ENCODE data around the gene OR8B8.

The OR8B8 gene

DNA sequence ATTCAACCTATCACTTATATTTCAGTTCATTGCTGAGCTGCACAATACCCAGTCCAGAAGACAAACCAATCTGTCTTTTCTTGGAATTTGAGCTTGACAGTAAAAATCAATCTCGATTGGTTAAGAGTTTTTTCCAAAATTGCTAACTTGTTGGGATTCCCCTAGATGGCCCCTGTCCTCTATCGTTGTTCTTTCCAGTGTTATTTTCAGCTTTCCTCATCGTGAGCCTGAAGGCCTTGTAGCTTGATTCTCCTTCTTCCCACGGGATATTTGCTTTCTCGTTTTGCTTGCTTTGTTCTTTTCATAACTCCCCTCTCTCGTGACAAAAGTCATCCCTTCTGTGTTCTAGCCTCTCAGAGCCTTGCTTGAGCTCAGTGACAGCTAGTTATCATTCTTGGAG lies 3.1 kb downstream of the OR8B8 start:
- peaks cover 0 to 4% (median 0%) of the 10 kb centered on the region in 4 experiments for H3K4me1 ChIP-seq (ENCODE audit: control extremely low read depth in 1 of 4, control insufficient read depth in 4 of 4, insufficient read depth in 4 of 4, low read length in 3 of 4)
- ChIA-PET POLR2A (no interaction called here), CTCF (interaction anchor here (1.1 to 2.3 kb wide), 3 partner anchors 11 to 134 kb away, joined by 3 to 5 read pairs (median 3); no protein-coding TSS in a partner anchor)
- H3K27me3 ChIP-seq (replicated peaks in 2 of 5; ENCODE audit: control insufficient read depth in 4 of 5, insufficient read depth in 5 of 5, low read length in 4 of 5): peaks cover 0 to 4% (median 0%) of the 10 kb centered on the region in 5 experiments
- 94% methylated on average over 6 of the region's 6 CpGs for WGBS (ENCODE audit: insufficient coverage)
- DNase-seq: no peak
- H3K4me3 ChIP-seq (ENCODE audit: control insufficient read depth in 1 of 7, extremely low read depth in 1 of 7, insufficient read depth in 4 of 7, low read depth in 2 of 7, low read length in 6 of 7): no peak overlapping the region
- H3K9me3 ChIP-seq (ENCODE audit: control extremely low read depth in 1 of 5, control insufficient read depth in 4 of 5, insufficient read depth in 2 of 5, low read depth in 1 of 5, low read length in 4 of 5): no peaks in the 10 kb centered on the region
- H3K36me3 ChIP-seq (ENCODE audit: control insufficient read depth in 4 of 4, insufficient read depth in 4 of 4, low read length in 3 of 4): no peaks in the 10 kb centered on the region
- no peak overlapping the region for H3K27ac ChIP-seq (ENCODE audit: insufficient read depth in 1 of 2, low read depth in 1 of 2, low read length in 2 of 2, poor library complexity in 1 of 2, severe bottlenecking in 2 of 2)

DNA sequence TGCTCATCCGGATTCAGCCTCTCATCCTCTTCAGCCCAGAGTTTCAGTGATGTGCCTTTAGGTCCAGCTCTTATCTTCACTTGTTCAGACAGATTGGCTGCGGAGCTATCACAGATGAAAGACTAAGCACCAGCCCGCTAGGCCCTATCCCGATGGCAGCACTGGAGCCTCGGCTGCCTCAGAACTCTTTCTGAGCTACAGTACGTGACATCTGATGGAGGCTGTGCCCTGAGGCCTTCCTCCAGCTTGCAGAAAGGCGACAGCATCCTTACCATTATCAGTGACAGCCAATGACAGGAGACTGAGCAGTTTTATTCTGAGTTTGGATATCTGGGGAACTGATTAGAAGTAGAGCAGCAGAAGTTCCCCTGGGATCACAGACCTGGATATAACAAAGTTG lies 4.0 kb downstream of the OR8B8 start:
- Histone ChIP-seq H3K27ac (ENCODE audit: insufficient read depth in 1 of 2, low read depth in 1 of 2, low read length in 2 of 2, poor library complexity in 1 of 2, severe bottlenecking in 2 of 2) (no peak overlapping the region), H3K9me3 (ENCODE audit: control extremely low read depth in 1 of 5, control insufficient read depth in 4 of 5, insufficient read depth in 2 of 5, low read depth in 1 of 5, low read length in 4 of 5) (no peaks in the 10 kb centered on the region), H3K4me1 (ENCODE audit: control extremely low read depth in 1 of 4, control insufficient read depth in 4 of 4, insufficient read depth in 4 of 4, low read length in 3 of 4) (peaks cover 0 to 4% (median 0%) of the 10 kb centered on the region in 4 experiments), H3K27me3 (replicated peaks in 2 of 5; ENCODE audit: control insufficient read depth in 4 of 5, insufficient read depth in 5 of 5, low read length in 4 of 5) (peaks cover 0 to 8% (median 0%) of the 10 kb centered on the region in 5 experiments), H3K36me3 (ENCODE audit: control insufficient read depth in 4 of 4, insufficient read depth in 4 of 4, low read length in 3 of 4) (no peaks in the 10 kb centered on the region), H3K4me3 (ENCODE audit: control insufficient read depth in 1 of 7, extremely low read depth in 1 of 7, insufficient read depth in 4 of 7, low read depth in 2 of 7, low read length in 6 of 7) (no peak overlapping the region)
- no peak for DNase-seq
- ChIA-PET POLR2A (no interaction called here), CTCF (interaction anchor here (1.1 to 2.3 kb wide), 2 partner anchors 12 to 135 kb away, joined by 3 to 5 read pairs; no protein-coding TSS in a partner anchor)
- 97% methylated on average over 7 of the region's 7 CpGs for WGBS (ENCODE audit: insufficient coverage)

- CTCF ChIA-PET: no interaction called here
- peaks cover 0 to 8% (median 0%) of the 10 kb centered on the region in 5 experiments for H3K27me3 ChIP-seq (replicated peaks in 2 of 5; ENCODE audit: control insufficient read depth in 4 of 5, insufficient read depth in 5 of 5, low read length in 4 of 5)
- no peak overlapping the region for H3K27ac ChIP-seq (ENCODE audit: insufficient read depth in 1 of 2, low read depth in 1 of 2, low read length in 2 of 2, poor library complexity in 1 of 2, severe bottlenecking in 2 of 2)
- H3K4me1 ChIP-seq (ENCODE audit: control extremely low read depth in 1 of 4, control insufficient read depth in 4 of 4, insufficient read depth in 4 of 4, low read length in 3 of 4): peaks cover 0 to 4% (median 0%) of the 10 kb centered on the region in 4 experiments
- no peaks in the 10 kb centered on the region for H3K9me3 ChIP-seq (ENCODE audit: control extremely low read depth in 1 of 5, control insufficient read depth in 4 of 5, insufficient read depth in 2 of 5, low read depth in 1 of 5, low read length in 4 of 5)
- no peak overlapping the region for H3K4me3 ChIP-seq (ENCODE audit: control insufficient read depth in 1 of 7, extremely low read depth in 1 of 7, insufficient read depth in 4 of 7, low read depth in 2 of 7, low read length in 6 of 7)
- POLR2A ChIA-PET: no interaction called here
- WGBS (ENCODE audit: insufficient coverage): 98% methylated on average over 5 of the region's 5 CpGs
- H3K36me3 ChIP-seq (ENCODE audit: control insufficient read depth in 4 of 4, insufficient read depth in 4 of 4, low read length in 3 of 4): no peaks in the 10 kb centered on the region
- DNase-seq: no peak
Measured at GRCh38 chr11:124441081-124441480, 4.4 kb downstream of the OR8B8 start.

- no peak for DNase-seq
- no peaks in the 10 kb centered on the region for H3K9me3 ChIP-seq (ENCODE audit: control extremely low read depth in 1 of 5, control insufficient read depth in 4 of 5, insufficient read depth in 2 of 5, low read depth in 1 of 5, low read length in 4 of 5)
- WGBS (ENCODE audit: insufficient coverage): 73% methylated on average over 4 of the region's 4 CpGs
- H3K27ac ChIP-seq (ENCODE audit: insufficient read depth in 1 of 2, low read depth in 1 of 2, low read length in 2 of 2, poor library complexity in 1 of 2, severe bottlenecking in 2 of 2): no peak overlapping the region
- H3K27me3 ChIP-seq (replicated peaks in 2 of 5; ENCODE audit: control insufficient read depth in 4 of 5, insufficient read depth in 5 of 5, low read length in 4 of 5): peaks cover 0 to 8% (median 0%) of the 10 kb centered on the region in 5 experiments
- H3K4me3 ChIP-seq (ENCODE audit: control insufficient read depth in 1 of 7, extremely low read depth in 1 of 7, insufficient read depth in 4 of 7, low read depth in 2 of 7, low read length in 6 of 7): no peak overlapping the region
- ChIA-PET CTCF (interaction anchor here (0.9 kb wide), 1 partner anchor 12 kb away, joined by 3 read pairs; no protein-coding TSS in a partner anchor), POLR2A (no interaction called here)
- H3K36me3 ChIP-seq (ENCODE audit: control insufficient read depth in 4 of 4, insufficient read depth in 4 of 4, low read length in 3 of 4): no peaks in the 10 kb centered on the region
- peaks cover 0 to 4% (median 0%) of the 10 kb centered on the region in 4 experiments for H3K4me1 ChIP-seq (ENCODE audit: control extremely low read depth in 1 of 4, control insufficient read depth in 4 of 4, insufficient read depth in 4 of 4, low read length in 3 of 4)
Measured at GRCh38 chr11:124440608-124441007, 4.9 kb downstream of the OR8B8 start.

DNA sequence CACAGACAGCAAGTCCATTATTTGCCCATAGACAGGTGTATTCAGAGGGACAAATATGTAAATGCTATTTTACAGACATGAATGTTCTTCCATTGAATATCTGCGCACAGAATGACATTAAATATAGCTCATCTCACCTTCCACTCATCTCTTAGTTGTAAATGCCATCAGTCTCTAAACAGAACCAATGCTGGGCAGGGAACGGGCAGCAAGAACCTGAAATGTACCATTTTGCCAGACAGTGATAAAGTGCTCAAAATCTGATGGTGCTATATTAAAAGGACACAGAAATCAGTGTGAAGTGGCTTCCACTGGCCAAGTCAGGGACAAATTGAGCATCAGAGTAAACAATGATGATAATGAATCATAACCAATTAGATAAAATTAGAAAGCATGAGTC lies 10.8 kb downstream of the OR8B8 start:
- H3K27ac ChIP-seq (ENCODE audit: insufficient read depth in 1 of 2, low read depth in 1 of 2, low read length in 2 of 2, poor library complexity in 1 of 2, severe bottlenecking in 2 of 2): no peak overlapping the region
- no peaks in the 10 kb centered on the region for H3K36me3 ChIP-seq (ENCODE audit: control insufficient read depth in 4 of 4, insufficient read depth in 4 of 4, low read length in 3 of 4)
- H3K4me1 ChIP-seq (ENCODE audit: control extremely low read depth in 1 of 4, control insufficient read depth in 4 of 4, insufficient read depth in 4 of 4, low read length in 3 of 4): no peaks in the 10 kb centered on the region
- H3K9me3 ChIP-seq (ENCODE audit: control extremely low read depth in 1 of 5, control insufficient read depth in 4 of 5, insufficient read depth in 2 of 5, low read depth in 1 of 5, low read length in 4 of 5): peaks cover 0 to 6% (median 0%) of the 10 kb centered on the region in 5 experiments
- ChIA-PET CTCF (no interaction called here), POLR2A (no interaction called here)
- WGBS (ENCODE audit: insufficient coverage): 100% methylated on average over 1 of the region's 2 CpGs
- H3K4me3 ChIP-seq (ENCODE audit: control insufficient read depth in 1 of 7, extremely low read depth in 1 of 7, insufficient read depth in 4 of 7, low read depth in 2 of 7, low read length in 6 of 7): no peak overlapping the region
- no peak for DNase-seq
- H3K27me3 ChIP-seq (replicated peaks in 2 of 5; ENCODE audit: control insufficient read depth in 4 of 5, insufficient read depth in 5 of 5, low read length in 4 of 5): peaks cover 0 to 8% (median 0%) of the 10 kb centered on the region in 5 experiments

DNA sequence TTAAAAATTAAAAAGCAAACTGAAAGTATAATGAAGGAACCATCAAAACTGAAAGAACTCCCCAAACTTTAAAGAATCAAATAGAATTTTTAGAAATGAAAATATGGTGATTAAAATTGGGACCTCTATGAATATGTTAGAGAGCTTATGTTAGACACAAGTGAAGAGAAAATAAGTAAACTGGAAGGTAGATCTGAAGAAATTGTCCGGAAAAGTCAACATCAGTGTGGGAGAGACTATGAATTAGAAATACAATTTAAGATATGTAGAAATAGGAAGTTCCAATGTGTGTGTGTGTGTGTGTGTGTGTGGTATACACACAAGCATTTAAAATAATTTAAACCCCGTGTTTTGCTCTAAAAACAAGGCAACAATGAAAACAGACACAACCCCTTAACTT lies 15.9 kb downstream of the OR8B8 start:
- peaks cover 0 to 6% (median 2%) of the 10 kb centered on the region in 5 experiments for H3K9me3 ChIP-seq (ENCODE audit: control extremely low read depth in 1 of 5, control insufficient read depth in 4 of 5, insufficient read depth in 2 of 5, low read depth in 1 of 5, low read length in 4 of 5)
- CTCF ChIA-PET: interaction anchor here (1.2 to 1.4 kb wide), 3 partner anchors 13 to 54 kb away, joined by 3 to 5 read pairs (median 3); no protein-coding TSS in a partner anchor
- DNase-seq: no peak
- POLR2A ChIA-PET: interaction anchor here (0.7 kb wide), 1 partner anchor 38 kb away, joined by 3 read pairs; no protein-coding TSS in a partner anchor
- H3K36me3 ChIP-seq (ENCODE audit: control insufficient read depth in 4 of 4, insufficient read depth in 4 of 4, low read length in 3 of 4): no peaks in the 10 kb centered on the region
- no peak overlapping the region for H3K4me3 ChIP-seq (ENCODE audit: control insufficient read depth in 1 of 7, extremely low read depth in 1 of 7, insufficient read depth in 4 of 7, low read depth in 2 of 7, low read length in 6 of 7)
- no peak overlapping the region for H3K27ac ChIP-seq (ENCODE audit: insufficient read depth in 1 of 2, low read depth in 1 of 2, low read length in 2 of 2, poor library complexity in 1 of 2, severe bottlenecking in 2 of 2)
- H3K27me3 ChIP-seq (replicated peaks in 2 of 5; ENCODE audit: control insufficient read depth in 4 of 5, insufficient read depth in 5 of 5, low read length in 4 of 5): peaks cover 0 to 2% (median 0%) of the 10 kb centered on the region in 5 experiments
- no peaks in the 10 kb centered on the region for H3K4me1 ChIP-seq (ENCODE audit: control extremely low read depth in 1 of 4, control insufficient read depth in 4 of 4, insufficient read depth in 4 of 4, low read length in 3 of 4)
- WGBS (ENCODE audit: insufficient coverage): 88% methylated on average over 1 of the region's 2 CpGs

DNA sequence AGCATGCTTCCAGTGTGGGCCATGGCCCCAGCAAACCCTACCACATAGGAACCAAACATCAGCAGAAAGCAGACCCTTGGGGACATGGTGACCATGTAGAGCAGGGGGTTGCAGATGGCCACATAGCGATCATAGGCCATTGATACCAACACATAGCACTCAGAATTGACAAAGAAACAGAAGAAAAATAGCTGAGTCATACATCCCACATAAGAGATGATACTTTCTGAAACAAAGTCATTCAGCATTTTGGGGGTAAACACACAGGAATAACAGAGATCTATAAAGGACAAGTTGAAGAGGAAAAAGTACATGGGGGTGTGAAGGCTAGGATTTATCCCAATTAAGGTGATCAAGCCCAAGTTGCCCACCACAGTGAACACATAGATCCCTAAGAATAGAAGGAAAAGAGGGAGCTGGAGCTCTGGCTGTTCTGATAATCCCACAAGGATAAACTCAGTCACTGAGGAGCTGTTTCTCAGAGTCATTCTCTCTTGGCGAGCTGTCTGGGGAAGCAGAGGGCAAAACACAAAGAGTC lies 21.0 kb downstream of the OR8B8 start, which contains the start of gene OR8B4:
TSS of gene OR8B4 (minus strand) at position 488 of the 538 bp plus-strand sequence. CDS start at position 488, 0 bp downstream.
- DNase-seq: no peak
- Histone ChIP-seq H3K4me3 (ENCODE audit: control insufficient read depth in 1 of 7, extremely low read depth in 1 of 7, insufficient read depth in 4 of 7, low read depth in 2 of 7, low read length in 6 of 7) (no peak within 1 kb of the TSS), H3K27ac (ENCODE audit: insufficient read depth in 1 of 2, low read depth in 1 of 2, low read length in 2 of 2, poor library complexity in 1 of 2, severe bottlenecking in 2 of 2) (no peak within 1 kb of the TSS), H3K4me1 (ENCODE audit: control extremely low read depth in 1 of 4, control insufficient read depth in 4 of 4, insufficient read depth in 4 of 4, low read length in 3 of 4) (no peaks in the 10 kb centered on the region), H3K36me3 (ENCODE audit: control insufficient read depth in 4 of 4, insufficient read depth in 4 of 4, low read length in 3 of 4) (no peaks in the 10 kb centered on the region), H3K27me3 (replicated peaks in 2 of 5; ENCODE audit: control insufficient read depth in 4 of 5, insufficient read depth in 5 of 5, low read length in 4 of 5) (peaks cover 0 to 21% (median 9%) of the 10 kb centered on the region in 5 experiments), H3K9me3 (ENCODE audit: control extremely low read depth in 1 of 5, control insufficient read depth in 4 of 5, insufficient read depth in 2 of 5, low read depth in 1 of 5, low read length in 4 of 5) (no peaks in the 10 kb centered on the region)
- 100% methylated on average over 1 of the region's 2 CpGs for WGBS (ENCODE audit: insufficient coverage)
- CTCF ChIA-PET: interaction anchor here (0.7 to 1.9 kb wide), 2 partner anchors 9 to 160 kb away, joined by 6 read pairs; no protein-coding TSS in a partner anchor
- POLR2A ChIA-PET: no interaction called here

All from common myeloid progenitor, CD34-positive (primary cell).